IPS-20b (cell line): ENCODE results near the gene RNPS1.

Source experiments
- H3K27ac ChIP-seq: one replicate; pipeline ENCODE4 v1.5.1; 2013; ENCODE audit warnings: low read length
- H3K27me3 ChIP-seq: 2 replicates; pipeline ENCODE4 v1.6.1; 2013; ENCODE audit warnings: mild to moderate bottlenecking, low read length, inconsistent platforms; ENCODE audit not compliant: insufficient read depth
- H3K36me3 ChIP-seq: 2 replicates; pipeline ENCODE4 v1.6.1; 2013; ENCODE audit warnings: low read depth, mild to moderate bottlenecking, inconsistent platforms, low read length, moderate library complexity; ENCODE audit not compliant: insufficient read depth
- H3K4me1 ChIP-seq: 2 replicates; pipeline ENCODE4 v1.6.1; 2013; ENCODE audit warnings: mild to moderate bottlenecking, control low read depth, inconsistent platforms, low read length, moderate library complexity; ENCODE audit not compliant: insufficient read depth
- H3K4me3 ChIP-seq: 2 replicates; pipeline ENCODE4 v1.5.1; 2013; ENCODE audit warnings: mild to moderate bottlenecking, low read length, inconsistent platforms
- H3K9ac ChIP-seq: 2 replicates; pipeline ENCODE4 v1.6.1; 2013; ENCODE audit warnings: low read depth, mild to moderate bottlenecking, inconsistent platforms, low read length, moderate library complexity
- H3K9me3 ChIP-seq: 2 replicates; pipeline ENCODE4 v1.6.1; 2013; ENCODE audit warnings: mild to moderate bottlenecking, low read depth, low read length, inconsistent platforms; ENCODE audit not compliant: insufficient read depth

Gene RNPS1

GRCh38 chr16:2289282-2289681, 21.4 kb upstream of the RNPS1 start:
- no peaks in the 10 kb centered on the region for H3K36me3 ChIP-seq
- no peak overlapping the region for H3K27ac ChIP-seq
- H3K4me1 ChIP-seq: no peaks in the 10 kb centered on the region
- no peak overlapping the region for H3K9ac ChIP-seq
- H3K4me3 ChIP-seq: no peak overlapping the region
- H3K27me3 ChIP-seq: no peaks in the 10 kb centered on the region
- H3K9me3 ChIP-seq: no peaks in the 10 kb centered on the region

DNA sequence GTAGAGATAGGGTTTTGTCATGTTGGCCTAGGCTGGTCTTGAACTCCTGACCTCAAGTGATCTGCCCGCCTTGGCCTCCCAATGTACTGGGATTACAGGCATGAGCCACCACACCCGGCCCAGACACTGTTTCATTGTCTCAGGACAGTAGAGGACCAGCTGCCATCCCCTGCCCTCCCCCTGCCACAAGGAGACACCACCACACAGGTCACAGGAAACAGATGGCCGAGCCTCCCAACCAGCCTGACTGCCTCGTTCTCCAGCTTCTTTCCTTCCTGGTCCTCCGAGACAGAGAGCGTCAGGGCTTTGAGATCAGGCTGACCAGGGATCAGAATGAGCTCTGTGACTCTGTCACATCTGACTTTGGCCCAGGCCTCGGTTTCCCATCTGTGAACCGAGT, 20.8 kb upstream of the RNPS1 start:
- Histone ChIP-seq H3K27me3 (no peaks in the 10 kb centered on the region), H3K4me1 (no peaks in the 10 kb centered on the region), H3K36me3 (no peaks in the 10 kb centered on the region), H3K4me3 (no peak overlapping the region), H3K9ac (no peak overlapping the region), H3K27ac (no peak overlapping the region), H3K9me3 (no peaks in the 10 kb centered on the region)

DNA sequence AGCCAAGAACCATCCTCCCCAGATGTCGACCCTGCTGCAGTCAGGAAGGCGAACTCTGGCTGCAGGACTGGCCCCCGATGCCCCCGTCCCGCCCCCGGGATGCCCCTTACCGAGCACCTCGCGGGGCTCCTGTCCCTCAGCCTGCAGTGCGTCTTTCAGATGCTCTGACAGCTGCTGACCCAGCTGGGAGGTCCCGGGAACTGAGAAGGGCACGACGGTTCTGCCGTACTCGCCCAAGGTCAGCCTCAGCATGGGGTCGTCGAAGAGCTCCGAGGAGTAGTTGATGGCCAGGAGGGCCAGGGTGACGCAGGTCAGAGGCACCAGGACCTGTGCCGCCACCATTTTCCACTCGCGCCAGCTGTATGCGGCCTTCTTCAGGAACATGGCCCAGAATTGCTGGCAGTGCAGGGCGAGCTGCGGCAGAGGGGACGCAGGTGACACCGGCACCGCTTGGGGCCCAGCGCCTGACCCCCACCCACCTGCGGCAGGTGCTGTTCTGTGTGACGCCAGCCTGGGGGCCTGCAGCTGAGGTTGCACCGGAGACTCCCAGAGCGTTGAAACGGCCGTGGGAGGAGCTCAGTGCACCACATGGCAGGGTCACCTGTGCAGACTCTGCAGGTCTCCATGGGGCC, 20.1 kb upstream of the RNPS1 start:
- no peak overlapping the region for H3K27ac ChIP-seq
- H3K4me3 ChIP-seq: no peak overlapping the region
- no peaks in the 10 kb centered on the region for H3K36me3 ChIP-seq
- H3K4me1 ChIP-seq: no peaks in the 10 kb centered on the region
- no peaks in the 10 kb centered on the region for H3K9me3 ChIP-seq
- H3K27me3 ChIP-seq: no peaks in the 10 kb centered on the region
- H3K9ac ChIP-seq: no peak overlapping the region

- no peaks in the 10 kb centered on the region for H3K36me3 ChIP-seq
- H3K9ac ChIP-seq: no peak overlapping the region
- H3K4me1 ChIP-seq: no peaks in the 10 kb centered on the region
- H3K27ac ChIP-seq: no peak overlapping the region
- H3K27me3 ChIP-seq: no peaks in the 10 kb centered on the region
- H3K9me3 ChIP-seq: no peaks in the 10 kb centered on the region
- no peak overlapping the region for H3K4me3 ChIP-seq
Measured at GRCh38 chr16:2286550-2286949, 18.6 kb upstream of the RNPS1 start.

GRCh38 chr16:2285731-2286191, 17.8 kb upstream of the RNPS1 start:
- no peaks in the 10 kb centered on the region for H3K9me3 ChIP-seq
- no peak overlapping the region for H3K27ac ChIP-seq
- H3K4me3 ChIP-seq: no peak overlapping the region
- no peak overlapping the region for H3K9ac ChIP-seq
- no peaks in the 10 kb centered on the region for H3K27me3 ChIP-seq
- no peaks in the 10 kb centered on the region for H3K4me1 ChIP-seq
- no peaks in the 10 kb centered on the region for H3K36me3 ChIP-seq

DNA sequence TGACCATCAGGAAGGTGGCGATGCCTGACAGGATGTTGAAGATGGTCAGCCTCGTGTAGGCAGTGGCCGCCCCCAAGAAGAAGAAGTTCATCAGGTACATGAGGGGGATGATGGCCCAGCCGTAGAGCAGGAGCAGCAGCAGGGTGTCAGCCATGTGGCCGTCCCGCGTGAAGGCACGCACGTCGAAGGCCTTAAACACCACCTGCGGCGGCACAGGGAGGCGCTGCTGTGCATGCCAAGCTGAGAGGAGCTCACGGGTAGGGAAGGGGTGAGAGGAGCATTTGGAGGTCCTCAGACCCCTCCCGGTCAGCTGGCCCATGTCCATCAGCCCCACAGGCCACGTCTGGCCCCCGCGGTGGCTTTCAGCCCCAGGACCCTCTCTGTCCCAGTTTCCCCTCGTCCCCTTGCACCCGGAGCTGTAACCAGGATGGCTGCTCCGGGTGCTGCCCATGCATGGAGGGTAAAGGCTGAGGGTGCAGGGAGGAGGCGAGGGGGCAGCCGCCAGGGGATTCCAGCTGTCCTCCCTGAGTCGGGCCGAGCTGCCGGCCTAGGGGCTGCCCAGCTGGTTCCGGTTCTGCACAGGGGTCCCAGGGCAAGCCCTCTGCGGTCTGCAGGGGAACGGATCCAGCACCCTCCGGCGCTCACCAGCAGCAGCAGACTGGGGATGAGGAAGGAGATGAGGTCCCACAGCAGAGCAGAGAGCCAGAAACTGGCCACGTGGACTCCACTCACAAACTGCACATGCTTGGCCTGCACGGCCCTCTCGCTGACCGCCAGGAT, 17.1 kb upstream of the RNPS1 start:
- H3K9ac ChIP-seq: no peak overlapping the region
- H3K27me3 ChIP-seq: no peaks in the 10 kb centered on the region
- H3K4me3 ChIP-seq: no peak overlapping the region
- no peaks in the 10 kb centered on the region for H3K36me3 ChIP-seq
- no peak overlapping the region for H3K27ac ChIP-seq
- H3K4me1 ChIP-seq: no peaks in the 10 kb centered on the region
- no peaks in the 10 kb centered on the region for H3K9me3 ChIP-seq

- Histone ChIP-seq H3K27me3 (no peaks in the 10 kb centered on the region), H3K4me3 (no peak overlapping the region), H3K9ac (no peak overlapping the region), H3K4me1 (no peaks in the 10 kb centered on the region), H3K9me3 (no peaks in the 10 kb centered on the region), H3K36me3 (no peaks in the 10 kb centered on the region), H3K27ac (no peak overlapping the region)
Measured at GRCh38 chr16:2284001-2284770, 16.3 kb upstream of the RNPS1 start.

DNA sequence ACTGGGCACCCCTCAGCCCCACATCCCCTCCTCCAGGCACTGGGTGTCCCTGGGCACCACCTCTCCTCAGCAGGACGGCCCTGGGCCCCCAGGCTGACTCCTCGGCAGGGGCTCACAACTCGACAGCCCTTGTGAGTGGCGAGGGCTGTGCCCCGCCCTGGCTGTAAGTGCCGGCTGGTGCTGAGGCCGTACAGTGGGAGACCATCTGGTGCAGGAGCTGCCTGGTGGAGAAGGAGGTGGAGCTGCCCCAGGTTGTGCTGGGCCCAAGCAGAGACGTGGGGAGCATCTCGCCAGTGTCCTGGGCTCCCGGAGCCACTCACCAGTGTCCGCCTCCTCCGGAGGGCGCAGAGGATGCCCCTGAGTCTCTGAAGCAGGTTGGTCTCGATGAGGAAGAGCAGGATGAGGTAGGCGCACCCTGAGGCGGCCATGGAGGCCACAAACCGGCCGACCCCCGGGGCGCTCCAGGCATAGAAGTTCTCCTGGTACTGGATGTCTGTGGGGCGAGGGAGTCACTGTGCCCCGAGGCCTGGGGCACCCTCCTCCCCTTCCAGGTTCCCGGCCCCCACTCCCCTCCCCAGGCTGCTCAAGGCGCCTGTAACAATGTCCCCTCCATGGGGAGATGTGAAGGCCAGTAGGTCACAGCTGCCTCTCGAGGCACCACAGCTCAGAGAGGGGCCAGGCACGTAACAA, 15.1 kb upstream of the RNPS1 start:
- no peak overlapping the region for H3K4me3 ChIP-seq
- no peaks in the 10 kb centered on the region for H3K4me1 ChIP-seq
- no peak overlapping the region for H3K9ac ChIP-seq
- H3K27me3 ChIP-seq: no peaks in the 10 kb centered on the region
- no peak overlapping the region for H3K27ac ChIP-seq
- no peaks in the 10 kb centered on the region for H3K36me3 ChIP-seq
- H3K9me3 ChIP-seq: no peaks in the 10 kb centered on the region

- Histone ChIP-seq H3K9ac (no peak overlapping the region), H3K4me1 (no peaks in the 10 kb centered on the region), H3K9me3 (no peaks in the 10 kb centered on the region), H3K4me3 (no peak overlapping the region), H3K36me3 (no peaks in the 10 kb centered on the region), H3K27me3 (no peaks in the 10 kb centered on the region), H3K27ac (no peak overlapping the region)
Measured at GRCh38 chr16:2282262-2282661, 14.3 kb upstream of the RNPS1 start.

- H3K4me3 ChIP-seq: no peak overlapping the region
Measured at GRCh38 chr16:2280981-2281542, 13.1 kb upstream of the RNPS1 start.

DNA sequence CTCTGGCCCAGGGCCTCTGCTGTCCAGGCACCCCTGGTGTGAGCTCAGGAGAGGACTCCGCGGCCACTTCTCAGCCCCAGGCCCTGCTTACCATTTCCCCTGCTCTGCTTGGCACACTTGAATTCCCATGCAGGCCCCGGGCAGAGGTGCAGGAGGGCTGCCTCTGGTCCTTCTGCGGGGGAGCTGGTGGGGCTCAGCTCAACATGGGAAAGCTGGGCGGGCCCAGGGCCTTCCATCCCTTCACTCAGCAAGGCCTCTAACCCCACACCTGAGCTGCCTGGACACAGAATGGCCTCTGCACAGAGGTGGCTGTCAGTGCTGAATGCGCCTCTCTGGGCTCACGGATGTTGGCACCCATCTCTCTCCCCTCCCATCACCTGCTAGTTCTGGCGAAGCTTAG, 12.5 kb upstream of the RNPS1 start:
- no peaks in the 10 kb centered on the region for H3K4me1 ChIP-seq
- no peaks in the 10 kb centered on the region for H3K27me3 ChIP-seq

More at GRCh38 chr16:2280981-2281542, 13.1 kb upstream of the RNPS1 start:
- Histone ChIP-seq H3K9ac (no peak overlapping the region), H3K27me3 (no peaks in the 10 kb centered on the region), H3K27ac (no peak overlapping the region), H3K36me3 (no peaks in the 10 kb centered on the region), H3K4me1 (no peaks in the 10 kb centered on the region), H3K9me3 (no peaks in the 10 kb centered on the region)

More for the DNA sequence above, 12.5 kb upstream of the RNPS1 start:
- Histone ChIP-seq H3K9me3 (no peaks in the 10 kb centered on the region), H3K4me3 (no peak overlapping the region), H3K27ac (no peak overlapping the region), H3K36me3 (no peaks in the 10 kb centered on the region), H3K9ac (no peak overlapping the region)
